ENCODE measurements around the gene C3orf80.
"Not testable (repeated sequence)": the region's sequence is repeated elsewhere in the genome, so short reads cannot be mapped to it uniquely, and the experiment has no call there.

C3orf80 gene

DNA sequence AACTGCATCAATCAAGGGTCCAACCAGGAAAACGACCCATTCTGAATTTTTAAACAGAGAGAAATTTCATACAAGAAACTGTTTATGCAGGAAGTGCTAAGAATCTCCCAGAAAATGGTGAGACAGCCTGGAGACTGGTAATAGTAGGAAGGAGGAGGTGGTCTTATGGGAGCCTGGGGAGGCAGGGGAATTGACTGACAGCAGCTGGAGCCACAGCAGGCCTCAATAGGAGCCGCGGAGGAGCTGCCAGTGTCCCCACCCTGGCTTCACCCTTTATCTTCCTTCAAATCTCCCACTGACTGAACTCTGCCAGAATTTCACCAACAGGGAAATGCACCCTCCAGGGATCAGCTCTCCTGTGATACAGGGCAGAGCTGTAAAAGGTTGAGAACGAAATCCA lies 7.5 kb upstream of the C3orf80 start:
- no peak for DNase-seq

DNA sequence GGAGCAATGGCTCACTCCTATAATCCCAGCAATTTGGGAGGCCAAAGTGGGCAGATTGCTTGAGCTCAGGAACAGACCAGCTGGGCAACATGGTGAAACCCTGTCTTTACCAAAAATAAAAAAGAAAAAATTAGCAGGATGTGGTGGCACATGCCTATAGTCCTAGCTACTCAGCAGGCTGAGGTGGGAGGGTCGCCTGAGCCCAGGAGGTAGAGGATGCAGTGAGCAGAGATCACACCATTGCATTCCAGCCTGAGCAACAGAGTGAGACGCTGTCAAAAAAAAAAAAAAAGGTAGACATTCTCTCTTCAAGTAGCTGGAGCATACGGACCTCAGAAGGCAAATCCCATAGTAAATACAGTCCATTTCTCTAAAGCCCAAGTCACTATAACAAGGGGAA lies 7.1 kb upstream of the C3orf80 start:
- no peak for DNase-seq

DNA sequence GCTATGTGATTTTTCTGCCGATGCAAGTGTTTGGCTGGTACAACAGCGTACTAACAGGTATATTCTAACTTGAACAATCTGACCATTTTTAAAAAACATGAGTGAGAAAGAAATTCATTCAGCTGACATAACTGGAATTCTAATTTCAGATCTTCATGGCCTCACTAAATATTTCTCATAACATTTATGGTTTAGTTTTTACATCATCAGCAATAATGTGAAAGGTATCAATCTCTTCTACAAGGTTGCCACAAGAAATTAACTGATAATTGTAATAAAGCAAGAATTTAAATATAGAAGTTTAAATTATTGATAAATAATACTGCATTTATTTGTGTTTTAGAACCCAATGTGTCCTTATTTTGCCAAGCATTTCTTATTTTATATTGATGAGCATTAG lies 5.2 kb upstream of the C3orf80 start:
- DNase-seq, result no peak

DNA sequence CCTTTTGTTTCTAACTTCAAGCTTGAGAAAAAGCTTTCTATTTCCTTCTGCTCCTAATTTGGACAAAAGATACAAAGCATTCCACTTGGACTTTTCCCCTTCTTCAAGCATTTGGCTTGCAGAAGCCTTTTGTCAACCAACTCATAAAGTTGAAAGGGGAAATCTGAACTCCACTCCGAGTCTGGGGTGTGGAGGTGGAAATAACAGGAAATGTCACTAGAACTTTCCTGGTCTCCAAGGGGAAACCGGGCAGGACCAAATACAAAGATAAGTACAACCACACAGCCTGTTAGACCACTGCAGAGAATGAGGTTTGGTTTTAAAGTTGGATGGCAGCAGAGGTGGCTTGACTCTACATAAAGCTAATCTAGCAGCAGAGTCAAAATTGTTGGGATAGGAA lies 4.2 kb upstream of the C3orf80 start:
- DNase-seq, result no peak

DNA sequence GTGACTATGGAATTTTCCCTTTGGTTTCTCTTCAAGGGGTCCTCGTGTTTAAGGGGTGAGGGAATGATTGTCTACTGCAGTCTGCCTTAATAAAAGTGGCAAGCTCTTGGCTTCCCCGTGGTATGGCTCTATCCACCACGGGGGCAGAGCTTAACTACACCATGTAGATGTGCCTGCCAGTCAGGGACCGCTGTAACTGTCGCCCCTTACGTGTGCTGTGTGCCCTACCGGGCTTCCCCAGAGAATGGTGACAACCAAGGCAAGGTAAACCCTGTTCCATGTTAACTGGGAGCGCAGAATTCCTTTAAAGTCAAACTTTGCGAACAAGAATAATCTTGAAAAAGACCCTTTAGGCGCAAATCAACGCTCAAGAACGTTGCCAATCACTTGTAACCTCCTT lies 966 bp upstream of the C3orf80 start:
- no peak for DNase-seq

DNA sequence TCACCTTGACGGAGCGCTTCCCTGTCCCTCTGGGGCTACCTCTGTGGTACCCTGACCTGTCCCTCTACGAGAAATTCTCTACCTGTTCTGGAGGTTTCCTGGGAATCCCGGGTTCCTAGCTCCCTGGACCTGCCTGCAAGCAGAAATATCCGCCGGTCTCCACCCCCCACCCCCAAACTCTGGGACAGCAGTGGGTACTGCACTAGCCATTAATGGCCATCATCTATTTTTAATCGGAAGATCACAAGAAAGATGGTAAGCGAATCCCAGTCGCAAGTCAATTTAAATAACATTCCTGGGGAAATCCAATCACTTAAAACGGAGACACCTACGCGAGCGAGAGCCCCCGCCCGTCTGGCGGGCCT lies 429 bp upstream of the C3orf80 start:
- DNase-seq, result no peak

DNA sequence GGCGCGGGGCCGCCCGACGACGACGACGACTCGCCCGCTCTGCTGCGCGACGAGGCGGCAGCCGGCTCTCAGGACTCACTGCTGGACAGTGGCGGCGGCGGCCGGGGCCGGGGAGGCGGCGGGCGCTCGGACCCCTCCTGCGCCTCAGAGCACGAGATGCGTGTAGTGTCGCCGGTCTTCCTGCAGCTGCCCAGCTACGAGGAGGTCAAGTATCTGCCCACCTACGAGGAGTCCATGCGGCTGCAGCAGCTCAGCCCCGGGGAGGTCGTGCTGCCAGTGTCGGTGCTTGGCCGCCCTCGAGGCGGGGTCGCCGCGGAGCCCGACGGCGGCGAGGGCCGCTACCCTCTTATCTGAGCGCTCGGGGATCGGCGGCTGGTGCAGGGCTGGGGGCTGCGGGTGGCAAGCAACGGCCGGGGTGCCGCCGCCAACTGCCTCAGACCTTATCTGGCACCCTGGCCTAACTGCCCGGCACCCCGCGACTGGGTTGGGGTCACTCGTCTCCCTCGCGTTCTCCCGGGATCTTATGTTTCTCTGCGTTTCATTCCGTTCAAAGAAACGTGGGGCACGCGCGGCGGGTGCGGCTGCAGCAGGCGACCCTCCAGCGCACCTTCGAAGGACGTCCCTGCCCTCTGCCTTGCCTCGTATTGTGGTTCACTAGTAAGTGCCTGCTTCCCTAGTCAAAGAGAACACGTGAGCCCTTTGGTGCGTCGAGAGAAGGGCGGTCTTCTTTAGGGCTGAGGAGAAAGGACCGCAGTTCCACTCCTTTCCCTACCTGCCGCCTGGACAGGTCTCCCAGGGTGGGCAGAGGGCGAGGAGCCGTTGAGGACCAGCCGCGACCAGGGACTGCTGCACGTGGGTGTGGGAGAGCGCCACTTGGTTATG lies 1.0 kb downstream of the C3orf80 start:
- no peak for DNase-seq

DNA sequence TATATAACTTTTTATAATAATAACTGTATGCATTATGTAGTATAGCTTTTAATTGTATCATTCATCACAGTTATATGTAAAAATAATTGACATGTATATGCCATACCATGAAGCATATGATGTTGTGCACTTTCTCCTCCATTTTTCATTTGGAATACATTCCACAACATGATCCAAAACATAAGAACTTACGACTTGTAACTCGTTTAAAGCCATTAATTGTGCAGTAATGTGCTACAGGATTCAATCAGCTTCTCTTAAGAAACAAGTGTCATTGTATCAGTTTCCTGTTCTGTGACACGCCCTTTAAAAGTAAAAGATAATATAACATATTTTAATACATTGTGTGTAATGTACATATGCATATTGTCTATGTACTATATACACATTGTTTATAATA lies 2.2 kb downstream of the C3orf80 start:
- DNase-seq, result no peak

DNA sequence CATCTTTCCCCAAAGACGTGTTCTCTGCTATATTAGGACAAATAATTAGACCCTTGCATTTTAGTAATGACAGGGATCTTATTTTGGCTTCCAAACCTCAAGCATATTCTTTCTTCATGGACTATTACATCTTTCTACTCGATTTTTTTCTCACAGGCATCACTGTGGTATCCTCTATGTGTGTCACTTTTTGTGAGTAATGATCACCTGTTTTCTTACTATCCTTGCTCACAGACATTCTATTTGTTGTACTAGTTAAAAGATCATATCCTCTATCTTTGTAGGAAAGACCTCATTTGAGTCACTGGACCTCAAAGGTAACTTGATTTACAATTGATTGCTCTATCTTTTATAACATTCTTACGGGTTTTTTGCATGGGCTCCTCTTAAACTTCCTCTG lies 6.8 kb downstream of the C3orf80 start:
- no peak for DNase-seq

DNA sequence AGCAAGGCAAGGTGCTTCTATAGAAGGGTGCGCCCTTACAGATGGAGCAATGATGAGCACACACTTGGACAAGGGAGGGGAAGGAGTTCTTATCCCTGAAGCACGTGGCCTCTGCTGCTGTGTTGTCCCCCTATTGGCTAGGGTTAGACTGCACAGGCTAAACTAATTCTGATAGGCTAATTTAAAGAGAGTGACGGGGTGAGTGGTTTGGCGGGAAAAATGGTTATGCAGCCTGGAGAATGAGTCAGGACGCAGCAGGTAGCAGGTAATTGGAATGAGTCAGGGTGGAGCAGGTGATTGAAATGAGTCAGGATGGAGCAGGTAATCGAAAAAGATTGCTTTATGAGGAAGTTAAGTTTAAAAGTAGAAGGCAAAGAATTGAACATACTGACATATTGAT lies 15.5 kb downstream of the C3orf80 start:
- not testable (repeated sequence) for DNase-seq

DNA sequence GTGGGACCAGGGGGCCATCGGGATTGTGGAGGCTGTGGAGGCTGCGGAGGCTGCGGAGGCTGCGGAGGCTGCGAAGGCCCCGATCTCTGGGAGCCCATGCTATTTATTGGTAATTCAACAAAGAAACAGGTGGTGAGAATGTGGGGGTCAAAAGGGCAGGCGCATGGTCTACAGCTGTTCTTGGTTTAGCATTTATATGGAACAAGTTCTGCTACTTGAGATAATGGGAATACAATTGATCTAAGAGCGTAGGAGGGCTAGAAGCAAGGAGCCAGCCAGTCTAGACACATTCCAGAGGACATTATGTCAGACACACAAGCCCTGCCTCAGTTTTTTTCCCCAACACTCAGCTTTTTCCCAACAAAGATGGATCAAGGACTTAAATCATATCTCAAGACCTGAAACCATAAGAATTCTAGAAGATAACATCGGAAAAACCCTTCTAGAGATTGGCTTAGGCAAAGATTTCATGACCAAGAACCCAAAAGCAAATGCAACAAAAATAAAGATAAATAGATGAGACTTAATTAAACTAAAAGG lies 20.1 kb downstream of the C3orf80 start:
- no peak for DNase-seq

DNA sequence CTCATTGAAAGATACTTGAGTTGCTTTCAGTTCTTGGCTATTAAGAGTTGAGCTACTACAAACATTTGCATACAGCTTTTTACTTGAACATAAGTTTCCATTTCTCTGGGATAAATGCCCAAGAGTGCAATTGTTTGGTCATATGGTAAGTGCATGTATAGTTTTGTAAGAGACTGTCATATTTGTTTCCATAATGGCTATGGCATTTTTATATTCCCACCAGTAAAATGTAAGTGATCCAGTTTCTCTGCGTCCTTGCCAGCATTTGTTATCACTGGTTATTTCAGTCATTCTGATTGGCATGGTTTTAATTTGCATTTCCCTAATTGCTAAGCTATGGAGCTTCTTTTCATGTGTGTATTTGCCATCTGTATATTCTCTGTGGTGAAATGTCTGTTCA lies 22.5 kb downstream of the C3orf80 start:
- DNase-seq, result no peak

DNA sequence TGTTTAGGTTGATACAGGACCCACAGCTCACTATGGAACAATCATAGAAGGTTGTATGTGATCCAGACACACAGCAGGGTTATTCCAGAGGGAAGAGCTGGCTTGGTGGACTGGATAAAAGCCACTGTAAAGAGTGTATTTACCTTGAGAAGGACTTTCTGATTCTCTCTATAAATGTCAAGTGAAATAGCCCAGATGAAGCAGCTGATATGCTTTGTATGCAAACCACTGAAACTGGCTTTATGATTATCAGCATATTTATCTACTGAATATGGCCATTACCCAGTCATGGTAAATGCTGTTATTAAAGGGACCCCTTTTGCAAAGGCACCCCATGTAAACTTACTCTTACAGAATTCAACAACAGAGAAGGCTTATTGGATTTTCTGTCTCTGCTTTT lies 28.1 kb downstream of the C3orf80 start:
- DNase-seq, result no peak

DNA sequence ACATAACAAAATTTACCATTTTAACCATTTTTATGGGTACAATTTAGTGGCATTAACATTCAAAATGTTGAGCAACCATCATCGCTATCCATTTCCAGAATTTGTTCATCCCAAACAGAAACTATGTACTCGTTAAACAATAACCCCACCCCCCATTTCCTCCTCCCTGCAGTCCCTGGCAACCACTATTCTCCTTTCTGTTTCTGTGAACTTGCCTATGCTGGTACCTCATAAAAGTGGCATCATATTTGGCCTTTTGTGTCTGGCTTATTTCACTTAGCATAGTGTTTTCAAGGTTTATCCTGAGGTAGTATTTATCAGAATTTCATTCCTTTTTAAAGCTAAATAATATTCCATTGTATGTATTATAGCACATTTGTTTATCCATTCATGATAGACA lies 32.4 kb downstream of the C3orf80 start:
- DNase-seq, result no peak

DNA sequence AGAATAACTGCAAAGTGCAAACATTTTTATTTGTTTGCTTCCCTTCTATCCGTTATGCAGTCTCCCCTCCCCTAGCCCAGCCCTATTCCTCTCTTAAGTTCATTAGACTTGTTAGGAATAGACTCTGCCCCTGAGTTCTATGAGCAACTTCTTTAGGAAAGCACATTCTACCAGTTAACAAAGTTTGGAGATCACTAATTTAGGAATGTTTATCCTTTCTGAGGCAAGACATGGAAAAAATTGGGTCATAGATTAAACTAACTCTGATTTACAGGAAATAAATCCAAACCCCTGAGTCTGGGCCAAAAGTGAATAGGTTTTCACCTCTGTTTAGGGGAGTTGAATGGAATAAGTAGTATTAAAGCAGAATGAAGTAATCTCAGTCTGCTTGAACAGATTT lies 34.4 kb downstream of the C3orf80 start:
- DNase-seq, result no peak

DNA sequence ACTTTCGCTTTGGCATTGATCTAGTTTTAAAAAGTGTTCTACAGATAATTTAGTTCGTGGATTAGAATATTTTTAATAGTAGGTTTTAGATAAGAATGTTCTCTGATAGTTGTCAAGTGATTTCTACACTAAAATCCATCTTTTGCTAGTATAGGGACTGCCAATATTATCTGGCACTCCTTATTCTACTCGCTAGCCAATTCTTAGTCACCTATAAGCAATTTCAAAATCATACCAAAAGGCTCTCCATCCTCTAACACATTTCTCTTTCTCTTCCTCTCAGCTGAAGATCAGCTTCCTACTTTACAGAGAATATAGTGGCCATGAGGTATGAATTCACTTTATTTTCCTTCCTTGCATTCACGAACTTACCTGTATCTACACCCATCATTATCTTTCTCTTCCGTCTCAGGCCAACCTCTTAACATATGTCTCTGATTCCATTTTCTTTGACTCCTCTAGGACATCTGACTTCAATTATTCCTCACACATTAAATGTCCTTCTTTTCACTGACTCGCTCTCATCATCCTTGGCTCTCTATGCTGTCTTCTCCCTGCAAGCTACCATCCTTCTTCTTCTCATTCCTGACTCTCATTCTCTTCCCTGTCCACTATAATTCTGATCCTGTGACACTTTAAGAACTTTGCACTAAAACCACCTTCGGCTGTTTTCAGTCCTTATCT lies 35.5 kb downstream of the C3orf80 start:
- no peak for DNase-seq

DNA sequence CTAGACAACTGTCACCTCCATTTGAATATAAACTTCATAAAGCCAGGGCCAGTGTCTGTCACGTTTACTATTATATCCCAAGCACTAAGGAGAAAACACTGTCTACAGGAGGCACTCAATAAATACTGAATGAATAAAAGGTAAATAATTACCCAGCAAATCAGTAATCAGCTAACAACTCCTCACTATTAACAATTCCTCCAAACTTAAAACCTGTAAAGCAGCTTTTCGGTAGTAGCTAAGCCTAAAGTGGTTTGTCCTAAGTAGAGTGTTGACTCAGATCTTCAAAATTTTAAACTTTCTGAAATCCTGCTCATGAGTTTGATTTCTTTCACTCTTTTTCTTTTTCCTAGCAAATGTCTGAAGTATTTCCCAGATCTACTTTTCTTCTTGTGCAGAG lies 39.9 kb downstream of the C3orf80 start:
- no peak for DNase-seq

All from activated naive CD4-positive, alpha-beta T cell treated with anti-CD3 and anti-CD28 coated beads, Interleukin-2, amount 50 U/mL, for 16 hours (primary cell).